22Rv1 (cell line): ENCODE measurements around the gene FLII.
A peak's percentile ranks its signal among the peaks of the same experiment; 100 is the strongest.

Experiments used
- H3K27ac ChIP-seq: fragments of 450-650 bp; 2 replicates; pipeline ENCODE4 v1.5.1; 2017
- ZFX ChIP-seq: fragments of 450-650 bp; IDR thresholded peaks from 2 replicates; pipeline ENCODE4 v1.6.1; 2017; ENCODE audit warnings: antibody characterized with exemption, borderline replicate concordance
- TF ChIP-seq, protein P1 (sequence below): fragments of 450-650 bp; IDR thresholded peaks from 2 replicates; pipeline ENCODE4 v1.5.1; 2017; ENCODE audit warnings: mild to moderate bottlenecking

Gene FLII

GRCh38 chr17:18263885-18264682 is 5.5 kb upstream of the FLII start:
- TF ChIP-seq ZFX: no peak
- TF ChIP-seq, protein P1, sequence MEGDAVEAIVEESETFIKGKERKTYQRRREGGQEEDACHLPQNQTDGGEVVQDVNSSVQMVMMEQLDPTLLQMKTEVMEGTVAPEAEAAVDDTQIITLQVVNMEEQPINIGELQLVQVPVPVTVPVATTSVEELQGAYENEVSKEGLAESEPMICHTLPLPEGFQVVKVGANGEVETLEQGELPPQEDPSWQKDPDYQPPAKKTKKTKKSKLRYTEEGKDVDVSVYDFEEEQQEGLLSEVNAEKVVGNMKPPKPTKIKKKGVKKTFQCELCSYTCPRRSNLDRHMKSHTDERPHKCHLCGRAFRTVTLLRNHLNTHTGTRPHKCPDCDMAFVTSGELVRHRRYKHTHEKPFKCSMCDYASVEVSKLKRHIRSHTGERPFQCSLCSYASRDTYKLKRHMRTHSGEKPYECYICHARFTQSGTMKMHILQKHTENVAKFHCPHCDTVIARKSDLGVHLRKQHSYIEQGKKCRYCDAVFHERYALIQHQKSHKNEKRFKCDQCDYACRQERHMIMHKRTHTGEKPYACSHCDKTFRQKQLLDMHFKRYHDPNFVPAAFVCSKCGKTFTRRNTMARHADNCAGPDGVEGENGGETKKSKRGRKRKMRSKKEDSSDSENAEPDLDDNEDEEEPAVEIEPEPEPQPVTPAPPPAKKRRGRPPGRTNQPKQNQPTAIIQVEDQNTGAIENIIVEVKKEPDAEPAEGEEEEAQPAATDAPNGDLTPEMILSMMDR: no peak

GRCh38 chr17:18262641-18263040 is 4.1 kb upstream of the FLII start:
- no peak overlapping the region for H3K27ac ChIP-seq
- TF ChIP-seq ZFX: no peak

More at GRCh38 chr17:18263885-18264682, 5.5 kb upstream of the FLII start:
- H3K27ac ChIP-seq: no peak overlapping the region

DNA sequence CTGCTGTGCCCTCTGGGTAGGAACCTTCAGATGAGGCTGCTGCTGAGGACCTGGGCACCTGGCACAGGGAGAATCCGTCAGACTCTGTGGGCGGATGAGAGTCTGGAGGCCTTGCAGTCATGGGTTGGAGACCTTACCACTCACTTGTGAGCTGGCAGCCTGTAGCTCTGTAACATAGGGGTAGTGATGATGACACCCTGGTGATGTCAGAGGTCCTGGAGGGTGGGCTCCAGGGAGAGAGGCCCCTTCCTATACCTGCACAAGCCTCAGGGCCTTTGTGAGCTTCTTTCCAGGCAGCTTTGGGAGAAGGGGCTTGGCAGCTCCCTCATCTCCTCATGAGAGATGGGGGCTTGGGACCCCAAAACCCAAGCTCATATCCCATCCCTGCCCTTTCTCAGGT is 3.6 kb upstream of the FLII start:
- 0 out of 2 replicates have a peak overlapping the region, but pooled peaks have one; percentile 87 for H3K27ac ChIP-seq
- no peak for TF ChIP-seq ZFX
- TF ChIP-seq, protein P1: no peak

GRCh38 chr17:18261659-18262058 is 3.1 kb upstream of the FLII start:
- H3K27ac ChIP-seq: peak overlapping the region; percentile 87
- TF ChIP-seq, protein P1: no peak
- TF ChIP-seq ZFX: no peak

DNA sequence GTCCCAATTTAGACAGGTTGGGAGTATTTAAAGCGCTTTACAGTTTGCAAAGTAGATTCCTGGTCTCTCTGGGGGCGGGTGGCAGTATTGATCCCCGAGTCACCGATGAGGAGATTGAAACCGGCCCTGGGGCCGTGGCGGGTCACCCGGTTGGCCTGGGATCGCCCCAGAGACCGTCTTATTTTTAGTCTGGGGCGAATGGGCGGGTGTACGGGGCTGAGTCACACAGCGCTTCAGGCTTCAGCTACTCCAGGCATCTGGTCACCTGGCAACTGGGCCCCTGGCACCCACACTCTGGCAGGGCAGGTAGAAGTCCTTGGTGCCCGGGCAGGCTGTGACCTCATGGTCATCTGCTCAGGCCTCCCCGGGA is 2.6 kb upstream of the FLII start:
- TF ChIP-seq, protein P1: no peak
- no peak for TF ChIP-seq ZFX
- peak overlapping the region; percentile 87 for H3K27ac ChIP-seq

- peak within 1 kb of the TSS; percentile 87 for H3K27ac ChIP-seq
- TF ChIP-seq ZFX: no peak
- TF ChIP-seq, protein P1: no peak
These were observed 2.0 kb upstream of the FLII start, which contains the start of gene MIEF2 for GRCh38 chr17:18260332-18261145. Gene MIEF2, plus strand, starts transcription at chr17:18260662. Its CDS starts 2,059 bp downstream, at chr17:18262721.

DNA sequence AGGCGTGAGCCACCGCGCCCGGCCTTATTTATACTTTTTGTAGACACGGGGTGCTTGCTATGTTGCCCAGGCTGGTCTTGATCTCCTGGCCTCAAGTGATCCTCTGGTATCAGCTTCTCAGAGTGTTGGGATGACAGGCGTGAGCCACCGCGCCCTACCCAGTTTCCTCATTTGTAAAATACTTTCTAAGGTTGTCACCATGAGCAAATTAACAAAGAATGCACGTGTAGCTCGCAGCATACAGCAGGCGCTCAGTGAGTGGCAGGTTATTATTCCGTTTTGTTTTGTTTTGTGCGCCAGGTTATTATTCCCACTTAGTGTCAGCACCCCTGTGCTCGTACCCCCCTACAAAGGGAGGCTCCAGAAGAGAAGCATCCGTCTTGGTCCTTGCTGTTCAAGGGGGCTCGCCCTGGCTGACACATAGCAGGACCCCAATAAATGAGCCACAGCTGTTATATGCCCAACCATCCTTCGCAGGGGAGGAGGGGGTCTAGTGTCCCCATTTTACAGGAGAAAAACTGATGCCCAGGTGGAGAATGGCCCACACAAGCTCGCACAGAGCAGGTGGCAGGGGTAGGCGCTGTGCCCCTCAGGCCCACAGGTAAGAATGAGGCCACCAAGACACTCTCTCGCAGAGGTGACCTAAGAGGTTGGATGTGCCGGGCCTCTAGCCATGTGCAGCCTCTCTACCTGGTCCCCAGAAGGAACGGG is 1.2 kb upstream of the FLII start:
- peak overlapping the region; percentile 87 for H3K27ac ChIP-seq
- no peak for TF ChIP-seq ZFX
- TF ChIP-seq, protein P1: no peak
